ENCODE results near the gene FRZB. TPM values are rescaled to one million over a fixed set of nuclear protein-coding genes. Genes with fewer than 3 reads are reported as not detected.
A peak's percentile ranks its signal among the peaks of the same experiment; 100 is the strongest.

The FRZB gene
- total RNA-seq, 1 experiment from 2014 or later = 1.8 TPM

GRCh38 chr2:182911813-182912517 is 45.5 kb upstream of the FRZB start:
- Histone ChIP-seq H3K36me3 (ENCODE audit: insufficient read depth, low read length, poor library complexity, severe bottlenecking) (peaks cover 24% of the 10 kb centered on the region), H3K4me1 (ENCODE audit: insufficient read depth, low read length, poor library complexity, severe bottlenecking) (peaks cover 67% of the 10 kb centered on the region), H3K27ac (ENCODE audit: low read depth, low read length, poor library complexity, severe bottlenecking) (peak overlapping the region; percentile 93), H3K9me3 (ENCODE audit: low read depth, low read length, poor library complexity, severe bottlenecking) (peaks cover 4% of the 10 kb centered on the region), H3K27me3 (replicated peaks; ENCODE audit: insufficient read depth, low read depth, low read length, poor library complexity) (no peaks in the 10 kb centered on the region), H3K4me3 (ENCODE audit: low read depth, low read length, poor library complexity, severe bottlenecking) (no peak overlapping the region)
- no TSS peak for BruUV-seq (replicated peaks)
- ChIA-PET POLR2A (ENCODE audit: low non-redundant PET) (interaction anchor here (0.7 to 1.7 kb wide), 4 partner anchors 16 to 395 kb away, joined by 3 to 10 read pairs (median 6); no protein-coding TSS in a partner anchor), CTCF (interaction anchor here (0.6 to 0.8 kb wide), 2 partner anchors 38 to 127 kb away, joined by 3 to 4 read pairs; no protein-coding TSS in a partner anchor)
- TF ChIP-seq EZH2 (IDR thresholded peaks at IDR 0.05; ENCODE audit: borderline replicate concordance, low read depth, low read length, poor library complexity, severe bottlenecking) = no peak
- TF ChIP-seq, protein P1, sequence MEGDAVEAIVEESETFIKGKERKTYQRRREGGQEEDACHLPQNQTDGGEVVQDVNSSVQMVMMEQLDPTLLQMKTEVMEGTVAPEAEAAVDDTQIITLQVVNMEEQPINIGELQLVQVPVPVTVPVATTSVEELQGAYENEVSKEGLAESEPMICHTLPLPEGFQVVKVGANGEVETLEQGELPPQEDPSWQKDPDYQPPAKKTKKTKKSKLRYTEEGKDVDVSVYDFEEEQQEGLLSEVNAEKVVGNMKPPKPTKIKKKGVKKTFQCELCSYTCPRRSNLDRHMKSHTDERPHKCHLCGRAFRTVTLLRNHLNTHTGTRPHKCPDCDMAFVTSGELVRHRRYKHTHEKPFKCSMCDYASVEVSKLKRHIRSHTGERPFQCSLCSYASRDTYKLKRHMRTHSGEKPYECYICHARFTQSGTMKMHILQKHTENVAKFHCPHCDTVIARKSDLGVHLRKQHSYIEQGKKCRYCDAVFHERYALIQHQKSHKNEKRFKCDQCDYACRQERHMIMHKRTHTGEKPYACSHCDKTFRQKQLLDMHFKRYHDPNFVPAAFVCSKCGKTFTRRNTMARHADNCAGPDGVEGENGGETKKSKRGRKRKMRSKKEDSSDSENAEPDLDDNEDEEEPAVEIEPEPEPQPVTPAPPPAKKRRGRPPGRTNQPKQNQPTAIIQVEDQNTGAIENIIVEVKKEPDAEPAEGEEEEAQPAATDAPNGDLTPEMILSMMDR (conservative IDR thresholded peaks at IDR 0.05; ENCODE audit: low read depth, low read length) = no peak
- DNase-seq (ENCODE audit: low spot score) = peak; percentile 79
- intact Hi-C loops (cut with micrococcal nuclease; ENCODE audit: unreplicated experiment) = loop anchor here (1.0 to 5.0 kb wide), 5 partner anchors 41 to 335 kb away; no protein-coding TSS in a partner anchor

DNA sequence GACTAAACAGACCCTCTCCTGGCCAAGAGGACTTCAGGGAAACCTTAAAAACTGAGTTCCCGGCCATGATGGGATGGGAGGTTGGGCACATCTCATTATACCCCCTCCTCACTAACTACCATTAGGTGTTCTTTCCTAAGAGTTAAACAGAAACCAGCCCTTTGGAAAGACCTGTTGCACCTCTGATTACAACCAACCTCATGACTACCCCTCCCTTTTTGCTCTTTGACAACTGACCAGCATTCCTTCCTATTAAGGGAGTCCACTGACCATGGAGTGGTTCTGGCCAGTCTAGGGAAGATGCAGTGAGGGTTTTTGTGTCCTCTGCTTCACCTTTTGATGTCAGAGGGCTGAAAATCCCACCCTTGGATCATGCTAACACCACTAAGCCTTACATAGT is 44.5 kb upstream of the FRZB start:
- DNase-seq (ENCODE audit: low spot score) = no peak
- TF ChIP-seq, protein P1 (conservative IDR thresholded peaks at IDR 0.05; ENCODE audit: low read depth, low read length) = no peak
- no peak for TF ChIP-seq EZH2 (IDR thresholded peaks at IDR 0.05; ENCODE audit: borderline replicate concordance, low read depth, low read length, poor library complexity, severe bottlenecking)
- Histone ChIP-seq H3K27ac (ENCODE audit: low read depth, low read length, poor library complexity, severe bottlenecking) (peak overlapping the region; percentile 93), H3K9me3 (ENCODE audit: low read depth, low read length, poor library complexity, severe bottlenecking) (peaks cover 4% of the 10 kb centered on the region), H3K36me3 (ENCODE audit: insufficient read depth, low read length, poor library complexity, severe bottlenecking) (peaks cover 24% of the 10 kb centered on the region), H3K4me3 (ENCODE audit: low read depth, low read length, poor library complexity, severe bottlenecking) (no peak overlapping the region), H3K4me1 (ENCODE audit: insufficient read depth, low read length, poor library complexity, severe bottlenecking) (peaks cover 72% of the 10 kb centered on the region), H3K27me3 (replicated peaks; ENCODE audit: insufficient read depth, low read depth, low read length, poor library complexity) (no peaks in the 10 kb centered on the region)
- intact Hi-C loops (cut with micrococcal nuclease; ENCODE audit: unreplicated experiment) = loop anchor here (5.0 kb wide), 1 partner anchor 319 kb away; no protein-coding TSS in a partner anchor
- no TSS peak for BruUV-seq (replicated peaks)
- CTCF ChIA-PET = no interaction called here
- POLR2A ChIA-PET (ENCODE audit: low non-redundant PET) = no interaction called here

GRCh38 chr2:182907081-182907830 is 40.8 kb upstream of the FRZB start:
- CTCF ChIA-PET = interaction anchor here (0.6 kb wide), 1 partner anchor 77 kb away, joined by 3 read pairs; no protein-coding TSS in a partner anchor
- Histone ChIP-seq H3K9me3 (ENCODE audit: low read depth, low read length, poor library complexity, severe bottlenecking) (peaks cover 4% of the 10 kb centered on the region), H3K4me1 (ENCODE audit: insufficient read depth, low read length, poor library complexity, severe bottlenecking) (peaks cover 39% of the 10 kb centered on the region), H3K27me3 (replicated peaks; ENCODE audit: insufficient read depth, low read depth, low read length, poor library complexity) (no peaks in the 10 kb centered on the region), H3K27ac (ENCODE audit: low read depth, low read length, poor library complexity, severe bottlenecking) (peak overlapping the region; percentile 68), H3K36me3 (ENCODE audit: insufficient read depth, low read length, poor library complexity, severe bottlenecking) (peaks cover 24% of the 10 kb centered on the region), H3K4me3 (ENCODE audit: low read depth, low read length, poor library complexity, severe bottlenecking) (no peak overlapping the region)
- POLR2A ChIA-PET (ENCODE audit: low non-redundant PET) = interaction anchor here (0.5 kb wide), 1 partner anchor 120 kb away, joined by 3 read pairs; no protein-coding TSS in a partner anchor
- intact Hi-C loops (cut with micrococcal nuclease; ENCODE audit: unreplicated experiment) = no loop called here
- BruUV-seq (replicated peaks) = no TSS peak
- no peak for TF ChIP-seq EZH2 (IDR thresholded peaks at IDR 0.05; ENCODE audit: borderline replicate concordance, low read depth, low read length, poor library complexity, severe bottlenecking)
- TF ChIP-seq, protein P1 (conservative IDR thresholded peaks at IDR 0.05; ENCODE audit: low read depth, low read length) = no peak
- peak; percentile 90 for DNase-seq (ENCODE audit: low spot score)
